HG02870 (cell line): ENCODE data around the gene PXYLP1.

ENCODE experiments used
- ATAC-seq: cut with Tn5 transposase; IDR thresholded peaks from one replicate; pipeline ENCODE4 v1.9.1; 2021; ENCODE audit warnings: mild to moderate bottlenecking, moderate library complexity; ENCODE audit not compliant: unreplicated experiment

The PXYLP1 gene

DNA sequence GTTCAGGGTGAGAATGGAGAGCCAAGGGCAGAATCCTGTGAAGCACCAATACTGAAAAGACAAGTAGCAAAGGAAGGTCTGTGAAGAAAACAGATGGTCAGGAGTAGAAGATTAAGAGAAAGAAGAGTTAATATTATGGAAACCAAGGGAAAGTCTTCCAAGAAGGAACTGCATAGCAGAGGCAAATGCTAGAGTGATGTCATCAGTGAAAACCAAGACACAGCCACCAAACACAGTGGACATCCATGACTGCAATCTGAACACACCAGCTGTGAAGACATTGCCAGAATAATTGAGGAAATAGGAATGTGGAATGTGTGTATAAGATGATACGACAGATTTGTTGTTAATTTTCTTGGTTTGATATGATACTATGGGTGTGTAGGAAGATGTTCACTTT lies 109.9 kb downstream of the PXYLP1 start:
- ATAC-seq: no peak

DNA sequence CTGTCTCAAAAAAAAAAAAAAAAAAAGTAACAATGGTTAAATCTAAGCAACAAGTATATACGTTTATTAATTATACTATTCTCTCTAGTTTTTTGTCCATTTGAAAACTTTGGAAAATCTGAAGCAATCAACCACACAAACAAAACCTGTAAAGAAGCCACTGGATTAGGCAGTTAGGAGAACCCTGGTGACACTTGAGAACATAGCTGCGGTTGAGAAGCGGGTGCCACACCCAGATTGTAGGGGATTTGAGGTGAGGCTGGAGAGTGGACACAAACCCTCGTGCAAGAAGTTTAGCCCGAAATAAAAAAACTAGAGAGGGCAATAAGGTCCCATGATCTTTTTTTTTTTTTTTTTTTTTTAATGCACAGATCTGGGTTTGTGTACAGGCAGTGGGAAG lies 110.8 kb downstream of the PXYLP1 start:
- ATAC-seq: no peak

DNA sequence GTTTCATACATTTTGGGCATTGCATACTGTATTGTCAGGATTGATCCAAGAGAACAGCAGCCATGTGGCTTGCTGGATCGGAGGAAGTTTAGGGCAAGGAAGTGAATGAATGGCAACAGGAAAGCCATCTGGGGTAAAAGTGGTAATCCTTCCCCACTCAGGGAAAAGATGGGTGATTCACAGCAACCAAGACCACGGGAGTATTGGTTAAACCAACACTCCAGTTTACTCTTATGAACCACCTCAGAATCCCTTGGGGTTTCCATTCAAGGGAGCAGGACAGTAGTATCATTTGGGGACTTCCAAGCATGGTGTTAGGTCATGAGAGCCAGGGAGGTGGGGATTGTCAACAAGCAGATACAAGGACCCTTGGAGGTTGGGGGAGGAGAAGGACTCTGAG lies 111.5 kb downstream of the PXYLP1 start:
- no peak for ATAC-seq

DNA sequence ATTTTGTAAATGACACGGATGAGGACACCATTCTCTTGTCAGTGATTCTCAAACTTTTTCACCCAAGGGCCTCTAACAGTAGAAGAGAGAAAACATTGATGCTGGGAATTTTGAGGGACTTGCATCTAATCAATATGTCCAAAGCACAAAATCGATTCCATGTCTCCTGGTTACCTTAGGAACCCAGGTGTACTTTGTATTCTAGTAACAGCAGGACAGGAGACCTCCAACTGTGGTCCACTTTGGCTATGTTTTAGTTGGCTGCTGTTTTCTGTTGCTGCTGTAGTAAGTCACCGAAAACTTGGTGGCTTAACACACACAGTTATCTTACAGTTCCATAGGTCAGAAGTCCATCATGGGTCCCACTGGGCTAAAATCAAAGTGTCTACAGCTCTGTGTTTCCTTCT lies 112.2 kb downstream of the PXYLP1 start:
- ATAC-seq: no peak
